Rectal smooth muscle tissue (tissue), 1 donor: Measurements from ENCODE around the gene NPSR1.

ENCODE experiments used
- H3K27ac ChIP-seq: one replicate; pipeline ENCODE4 v1.7.0; 2013; ENCODE audit warnings: low read depth, low read length, inconsistent platforms
- H3K27me3 ChIP-seq: one replicate; pipeline ENCODE4 v1.7.0; 2013; ENCODE audit warnings: low read length; ENCODE audit not compliant: control insufficient read depth, insufficient read depth
- H3K36me3 ChIP-seq: one replicate; pipeline ENCODE4 v1.7.0; 2013; ENCODE audit warnings: low read length; ENCODE audit not compliant: control insufficient read depth, insufficient read depth
- H3K4me1 ChIP-seq: one replicate; pipeline ENCODE4 v1.7.0; 2013; ENCODE audit warnings: low read length; ENCODE audit not compliant: control insufficient read depth, insufficient read depth
- H3K4me3 ChIP-seq: one replicate; pipeline ENCODE4 v1.7.0; 2013; ENCODE audit warnings: low read length
- H3K9ac ChIP-seq: one replicate; pipeline ENCODE4 v1.7.0; 2013; ENCODE audit warnings: low read length

The NPSR1 gene

GRCh38 chr7:34726221-34726620 is 68.2 kb downstream of the NPSR1 start:
- Histone ChIP-seq H3K4me3 (no peak overlapping the region), H3K27me3 (no peaks in the 10 kb centered on the region)

GRCh38 chr7:34727464-34727995 is 69.5 kb downstream of the NPSR1 start:
- H3K27me3 ChIP-seq: no peaks in the 10 kb centered on the region
- H3K4me1 ChIP-seq: no peaks in the 10 kb centered on the region

More at GRCh38 chr7:34726221-34726620, 68.2 kb downstream of the NPSR1 start:
- Histone ChIP-seq H3K9ac (no peak overlapping the region), H3K4me1 (no peaks in the 10 kb centered on the region), H3K27ac (no peak overlapping the region), H3K36me3 (no peaks in the 10 kb centered on the region)

GRCh38 chr7:34728156-34728555 is 70.1 kb downstream of the NPSR1 start:
- no peaks in the 10 kb centered on the region for H3K27me3 ChIP-seq
- no peak overlapping the region for H3K9ac ChIP-seq
- no peak overlapping the region for H3K27ac ChIP-seq
- H3K4me3 ChIP-seq: no peak overlapping the region
- H3K4me1 ChIP-seq: no peaks in the 10 kb centered on the region
- H3K36me3 ChIP-seq: no peaks in the 10 kb centered on the region

More at GRCh38 chr7:34727464-34727995, 69.5 kb downstream of the NPSR1 start:
- Histone ChIP-seq H3K27ac (no peak overlapping the region), H3K4me3 (no peak overlapping the region), H3K36me3 (no peaks in the 10 kb centered on the region), H3K9ac (no peak overlapping the region)

GRCh38 chr7:34734771-34735170 is 76.8 kb downstream of the NPSR1 start:
- no peaks in the 10 kb centered on the region for H3K27me3 ChIP-seq
- no peak overlapping the region for H3K9ac ChIP-seq
- no peak overlapping the region for H3K4me3 ChIP-seq
- no peaks in the 10 kb centered on the region for H3K36me3 ChIP-seq
- H3K27ac ChIP-seq: no peak overlapping the region
- no peaks in the 10 kb centered on the region for H3K4me1 ChIP-seq

GRCh38 chr7:34735526-34735925 is 77.5 kb downstream of the NPSR1 start:
- Histone ChIP-seq H3K4me3 (no peak overlapping the region), H3K27me3 (no peaks in the 10 kb centered on the region), H3K9ac (no peak overlapping the region)

GRCh38 chr7:34739651-34740300 is 81.8 kb downstream of the NPSR1 start:
- H3K27me3 ChIP-seq: no peaks in the 10 kb centered on the region
- no peak overlapping the region for H3K27ac ChIP-seq
- no peaks in the 10 kb centered on the region for H3K36me3 ChIP-seq
- no peaks in the 10 kb centered on the region for H3K4me1 ChIP-seq
- no peak overlapping the region for H3K9ac ChIP-seq
- H3K4me3 ChIP-seq: no peak overlapping the region

More at GRCh38 chr7:34735526-34735925, 77.5 kb downstream of the NPSR1 start:
- Histone ChIP-seq H3K27ac (no peak overlapping the region), H3K36me3 (no peaks in the 10 kb centered on the region), H3K4me1 (no peaks in the 10 kb centered on the region)

GRCh38 chr7:34740840-34741239 is 82.8 kb downstream of the NPSR1 start:
- no peak overlapping the region for H3K4me3 ChIP-seq
- H3K36me3 ChIP-seq: no peaks in the 10 kb centered on the region
- no peaks in the 10 kb centered on the region for H3K27me3 ChIP-seq
- H3K4me1 ChIP-seq: no peaks in the 10 kb centered on the region
- H3K27ac ChIP-seq: no peak overlapping the region
- H3K9ac ChIP-seq: no peak overlapping the region

- no peak overlapping the region for H3K9ac ChIP-seq
- H3K36me3 ChIP-seq: no peaks in the 10 kb centered on the region
- no peaks in the 10 kb centered on the region for H3K27me3 ChIP-seq
- H3K27ac ChIP-seq: no peak overlapping the region
- H3K4me3 ChIP-seq: no peak overlapping the region
- H3K4me1 ChIP-seq: no peaks in the 10 kb centered on the region
These were observed 89.3 kb downstream of the NPSR1 start for GRCh38 chr7:34747176-34747781.

- H3K27me3 ChIP-seq: no peaks in the 10 kb centered on the region
- H3K36me3 ChIP-seq: no peaks in the 10 kb centered on the region
- H3K4me1 ChIP-seq: no peaks in the 10 kb centered on the region
- no peak overlapping the region for H3K9ac ChIP-seq
- H3K27ac ChIP-seq: no peak overlapping the region
- H3K4me3 ChIP-seq: no peak overlapping the region
These were observed 90.1 kb downstream of the NPSR1 start for GRCh38 chr7:34747867-34748727.

GRCh38 chr7:34748728-34749089 is 90.7 kb downstream of the NPSR1 start:
- no peak overlapping the region for H3K9ac ChIP-seq
- H3K27ac ChIP-seq: no peak overlapping the region
- H3K27me3 ChIP-seq: no peaks in the 10 kb centered on the region
- no peak overlapping the region for H3K4me3 ChIP-seq
- H3K4me1 ChIP-seq: no peaks in the 10 kb centered on the region
- no peaks in the 10 kb centered on the region for H3K36me3 ChIP-seq

- Histone ChIP-seq H3K4me3 (no peak overlapping the region), H3K27ac (no peak overlapping the region), H3K9ac (no peak overlapping the region), H3K4me1 (no peaks in the 10 kb centered on the region), H3K36me3 (no peaks in the 10 kb centered on the region), H3K27me3 (no peaks in the 10 kb centered on the region)
These were observed 91.4 kb downstream of the NPSR1 start for GRCh38 chr7:34749446-34749845.

GRCh38 chr7:34750209-34750608 is 92.2 kb downstream of the NPSR1 start:
- H3K4me3 ChIP-seq: no peak overlapping the region
- no peak overlapping the region for H3K27ac ChIP-seq
- no peak overlapping the region for H3K9ac ChIP-seq
- no peaks in the 10 kb centered on the region for H3K4me1 ChIP-seq
- H3K36me3 ChIP-seq: no peaks in the 10 kb centered on the region
- H3K27me3 ChIP-seq: no peaks in the 10 kb centered on the region
